Cardiac muscle cell (in vitro differentiated cells and primary cell): Measurements from ENCODE around the gene DES. TPM values are rescaled to one million over a fixed set of nuclear protein-coding genes. Genes with fewer than 3 reads are reported as not detected.

Experiments
- polyA plus RNA-seq: library from polyadenylated mRNA; unstranded; fragments of >200 nt; fragmentation: Nextera tagmentation; extraction: Ambion mirVana; gene quantifications from 2 replicates; pipeline ENCODE4 v1.2.1, GENCODE V29; 2016
- total RNA-seq: library from RNA; depleted of rRNA; stranded (reverse); fragments of >200 nt; gene quantifications from 2 replicates; pipeline ENCODE4 v1.2.3, GENCODE V29; 2016

Gene DES
- total and polyA plus RNA-seq, 2 experiments from 2014 or later: 17.5 to 47.0 TPM

Other genes starting within 250 kb of the DES start
- gene SLC23A3, start 248.3 kb upstream of the DES start, total RNA-seq: 0.09 TPM in 1 of 2 replicates, not detected in the other
- gene SLC23A3, start 248.3 kb upstream of the DES start, polyA plus RNA-seq: 0.11 TPM in 1 of 2 replicates, not detected in the other
- 42.1 and 42.6 TPM in 2 replicates for gene CNPPD1, start 241.5 kb upstream of the DES start, total RNA-seq
- gene CNPPD1, start 241.5 kb upstream of the DES start, polyA plus RNA-seq: 70.2 and 81.9 TPM in 2 replicates
- 72.0 and 74.0 TPM in 2 replicates for gene RETREG2, start 240.1 kb upstream of the DES start, total RNA-seq
- gene RETREG2, start 240.1 kb upstream of the DES start, polyA plus RNA-seq: 77.6 and 101 TPM in 2 replicates
- gene ZFAND2B, start 211.6 kb upstream of the DES start, total RNA-seq: 32.6 and 35.4 TPM in 2 replicates
- 49.0 and 54.8 TPM in 2 replicates for gene ZFAND2B, start 211.6 kb upstream of the DES start, polyA plus RNA-seq
- 9.6 and 24.2 TPM in 2 replicates for gene ABCB6, start 199.4 kb upstream of the DES start, total RNA-seq
- gene ABCB6, start 199.4 kb upstream of the DES start, polyA plus RNA-seq: 24.2 and 32.9 TPM in 2 replicates
- 71.4 and 75.1 TPM in 2 replicates for gene ATG9A, start 188.7 kb upstream of the DES start, total RNA-seq
- gene ATG9A, start 188.7 kb upstream of the DES start, polyA plus RNA-seq: 74.3 and 85.0 TPM in 2 replicates
- gene ANKZF1, start 188.6 kb upstream of the DES start, total RNA-seq: 100 and 139 TPM in 2 replicates
- gene ANKZF1, start 188.6 kb upstream of the DES start, polyA plus RNA-seq: 135 and 175 TPM in 2 replicates
- gene GLB1L, start 172.9 kb upstream of the DES start, total RNA-seq: 10.4 TPM in 2 replicates
- gene GLB1L, start 172.9 kb upstream of the DES start, polyA plus RNA-seq: 3.3 and 12.0 TPM in 2 replicates
- 28.5 and 31.6 TPM in 2 replicates for gene STK16, start 172.9 kb upstream of the DES start, total RNA-seq
- gene STK16, start 172.9 kb upstream of the DES start, polyA plus RNA-seq: 12.1 and 15.8 TPM in 2 replicates
- not detected in 2 replicates for gene TUBA4B, start 165.1 kb upstream of the DES start, total RNA-seq
- gene TUBA4B, start 165.1 kb upstream of the DES start, polyA plus RNA-seq: not detected in 2 replicates
- 1.6 and 2.6 TPM in 2 replicates for gene TUBA4A, start 164.5 kb upstream of the DES start, total RNA-seq
- 2.3 and 6.5 TPM in 2 replicates for gene TUBA4A, start 164.5 kb upstream of the DES start, polyA plus RNA-seq
- gene DNAJB2, start 139.0 kb upstream of the DES start, total RNA-seq: 182 and 223 TPM in 2 replicates
- 60.6 and 61.0 TPM in 2 replicates for gene DNAJB2, start 139.0 kb upstream of the DES start, polyA plus RNA-seq
- gene PTPRN, start 109.0 kb upstream of the DES start, total RNA-seq: 0.36 and 1.2 TPM in 2 replicates
- gene PTPRN, start 109.0 kb upstream of the DES start, polyA plus RNA-seq: 0.22 and 1.4 TPM in 2 replicates
- not detected in 2 replicates for gene RESP18, start 85.6 kb upstream of the DES start, total RNA-seq
- gene RESP18, start 85.6 kb upstream of the DES start, polyA plus RNA-seq: not detected in 2 replicates
- gene DNPEP, start 30.5 kb upstream of the DES start, total RNA-seq: 67.2 and 70.4 TPM in 2 replicates
- 104 and 117 TPM in 2 replicates for gene DNPEP, start 30.5 kb upstream of the DES start, polyA plus RNA-seq
- gene SPEG, start 16.5 kb downstream of the DES start, total RNA-seq: 275 and 292 TPM in 2 replicates
- gene SPEG, start 16.5 kb downstream of the DES start, polyA plus RNA-seq: 185 and 188 TPM in 2 replicates
- gene GMPPA, start 80.5 kb downstream of the DES start, total RNA-seq: 35.0 and 45.5 TPM in 2 replicates
- 52.7 and 67.5 TPM in 2 replicates for gene GMPPA, start 80.5 kb downstream of the DES start, polyA plus RNA-seq
- gene ASIC4, start 96.1 kb downstream of the DES start, total RNA-seq: 6.4 and 9.5 TPM in 2 replicates
- 3.3 and 4.3 TPM in 2 replicates for gene ASIC4, start 96.1 kb downstream of the DES start, polyA plus RNA-seq
- gene CHPF, start 125.4 kb downstream of the DES start, total RNA-seq: 286 and 301 TPM in 2 replicates
- 208 and 218 TPM in 2 replicates for gene CHPF, start 125.4 kb downstream of the DES start, polyA plus RNA-seq
- 6.7 and 7.4 TPM in 2 replicates for gene TMEM198, start 125.7 kb downstream of the DES start, total RNA-seq
- 8.2 and 12.2 TPM in 2 replicates for gene TMEM198, start 125.7 kb downstream of the DES start, polyA plus RNA-seq
- gene OBSL1, start 153.2 kb downstream of the DES start, total RNA-seq: 540 and 746 TPM in 2 replicates
- 276 and 302 TPM in 2 replicates for gene OBSL1, start 153.2 kb downstream of the DES start, polyA plus RNA-seq
- 11.4 and 39.0 TPM in 2 replicates for gene INHA, start 153.9 kb downstream of the DES start, total RNA-seq
- gene INHA, start 153.9 kb downstream of the DES start, polyA plus RNA-seq: 13.3 and 39.1 TPM in 2 replicates
- gene STK11IP, start 179.5 kb downstream of the DES start, total RNA-seq: 17.8 and 22.4 TPM in 2 replicates
- gene STK11IP, start 179.5 kb downstream of the DES start, polyA plus RNA-seq: 24.4 and 26.3 TPM in 2 replicates
- 38.8 and 39.8 TPM in 2 replicates for gene SLC4A3, start 209.3 kb downstream of the DES start, total RNA-seq
- gene SLC4A3, start 209.3 kb downstream of the DES start, polyA plus RNA-seq: 42.9 and 47.7 TPM in 2 replicates